PC-9 (cell line): ENCODE data around the gene UBAC1. TPM values are rescaled to one million over a fixed set of nuclear protein-coding genes. Genes with fewer than 3 reads are reported as not detected.

ENCODE experiments used
- BruUV-seq: library from RNA; stranded (reverse); fragments of 400-500 nt; replicated peaks from 2 replicates; lab custom pipeline; 2021; lab: Mats Ljungman, UMichigan
- CTCF ChIA-PET: fragments of 300-600 bp; sonication (Branson Sonifier 250); formaldehyde crosslinking; loops from one replicate; lab custom pipeline; 2022; ENCODE audit warnings: antibody characterized with exemption; lab: Charles Lee
- POLR2A ChIA-PET: fragments of 300-600 bp; sonication (Branson Sonifier 250); formaldehyde crosslinking; loops from one replicate; lab custom pipeline; 2022; ENCODE audit warnings: antibody characterized with exemption; ENCODE audit not compliant: unreplicated experiment; lab: Charles Lee
- DNase-seq, 2 experiments: peaks; one replicate each; pipeline versions ENCODE4 v3.0.0 to v3.0.0-alpha.2; 2015 to 2022; ENCODE audit warnings: mixed read lengths in 1 of 2
- H2AFZ ChIP-seq: fragments of 200-600 bp; sonication (generic); 2 replicates; pipeline ENCODE4 v1.8.1; 2017; ENCODE audit warnings: antibody characterized with exemption
- H3F3A ChIP-seq: fragments of 200-600 bp; sonication (generic); 2 replicates; pipeline ENCODE4 v1.8.1; 2017; ENCODE audit warnings: antibody characterized with exemption, mild to moderate bottlenecking, low read depth; ENCODE audit not compliant: insufficient read depth
- H3K27ac ChIP-seq: fragments of 200-600 bp; sonication (generic); 2 replicates; pipeline ENCODE4 v1.6.1; 2016; ENCODE audit warnings: mixed run types
- H3K27me3 ChIP-seq: fragments of 200-600 bp; sonication (generic); 2 replicates; pipeline ENCODE4 v1.6.1; 2016; ENCODE audit warnings: low read depth, mixed run types; ENCODE audit not compliant: insufficient read depth
- H3K36me3 ChIP-seq: fragments of 200-600 bp; sonication (generic); 2 replicates; pipeline ENCODE4 v1.6.1; 2016; ENCODE audit warnings: low read depth, mixed run types
- H3K4me1 ChIP-seq: fragments of 200-600 bp; sonication (generic); replicated peaks from 2 replicates; pipeline ENCODE4 v1.6.1; 2016; ENCODE audit warnings: mixed run types; ENCODE audit not compliant: insufficient read depth
- H3K4me2 ChIP-seq: fragments of 200-600 bp; sonication (generic); 2 replicates; pipeline ENCODE4 v1.6.1; 2017; ENCODE audit warnings: mixed run types
- H3K4me3 ChIP-seq: fragments of 200-600 bp; sonication (generic); 2 replicates; pipeline ENCODE4 v1.6.1; 2016; ENCODE audit warnings: mixed run types
- H3K79me2 ChIP-seq: fragments of 200-600 bp; sonication (generic); 2 replicates; pipeline ENCODE4 v1.6.1; 2017; ENCODE audit warnings: low read depth, mixed run types
- H3K9me2 ChIP-seq: fragments of 200-600 bp; sonication (generic); 2 replicates; pipeline ENCODE4 v1.8.1; 2017; ENCODE audit warnings: mild to moderate bottlenecking; ENCODE audit not compliant: insufficient read depth
- H3K9me3 ChIP-seq: fragments of 200-600 bp; sonication (generic); 2 replicates; pipeline ENCODE4 v1.8.1; 2016; ENCODE audit warnings: low read depth; ENCODE audit not compliant: insufficient read depth
- H4K20me1 ChIP-seq: fragments of 200-600 bp; sonication (generic); 2 replicates; pipeline ENCODE4 v1.8.1; 2017; ENCODE audit not compliant: insufficient read depth
- CTCF ChIP-seq: fragments of 200-600 bp; sonication (generic); conservative IDR thresholded peaks from 2 replicates; pipeline ENCODE4 v1.6.1; 2017; ENCODE audit warnings: mixed run types, antibody characterized with exemption, mild to moderate bottlenecking, moderate library complexity
- EZH2 ChIP-seq: fragments of 200-600 bp; sonication (generic); IDR thresholded peaks from 2 replicates; pipeline ENCODE4 v1.8.0; 2017; ENCODE audit warnings: antibody characterized with exemption, low read depth
- intact Hi-C: fragments of 100-400 bp; cut with micrococcal nuclease; formaldehyde crosslinking; loops from one replicate; pipeline ENCODE4 v1.10.0; 2022; ENCODE audit not compliant: unreplicated experiment
- total RNA-seq: library from RNA; stranded (reverse); gene quantifications from 2 replicates; pipeline ENCODE4 v1.2.3, GENCODE V29; 2021

The UBAC1 gene
- total RNA-seq, 1 experiment from 2014 or later, result 27.6 TPM

- Histone ChIP-seq H3K79me2 (no peaks in the 10 kb centered on the region), H3K27ac (no peak overlapping the region), H3K4me3 (no peak overlapping the region), H3K36me3 (no peaks in the 10 kb centered on the region), H3K4me2 (no peak overlapping the region), H3K27me3 (no peaks in the 10 kb centered on the region), H3K9me2 (no peaks in the 10 kb centered on the region), H2AFZ (no peak overlapping the region), H3K4me1 (no peaks in the 10 kb centered on the region), H4K20me1 (no peaks in the 10 kb centered on the region), H3K9me3 (no peaks in the 10 kb centered on the region), H3F3A (no peaks in the 10 kb centered on the region)
- intact Hi-C loops, result no loop called here
- POLR2A ChIA-PET, result no interaction called here
- DNase-seq, result no peak
- TF ChIP-seq EZH2, result no peak
- no peak for TF ChIP-seq CTCF
- BruUV-seq, result no TSS peak
- CTCF ChIA-PET, result no interaction called here
Measured at GRCh38 chr9:135939351-135940265, 21.6 kb downstream of the UBAC1 start.

- POLR2A ChIA-PET, result no interaction called here
- H2AFZ ChIP-seq, result no peak overlapping the region
- CTCF ChIA-PET, result no interaction called here
- H3K4me2 ChIP-seq, result no peak overlapping the region
- no peak overlapping the region for H3K27ac ChIP-seq
- no peaks in the 10 kb centered on the region for H3K4me1 ChIP-seq
- H3K79me2 ChIP-seq, result no peaks in the 10 kb centered on the region
- TF ChIP-seq CTCF (no peak), EZH2 (no peak)
- no TSS peak for BruUV-seq
- no peak overlapping the region for H3K4me3 ChIP-seq
- H4K20me1 ChIP-seq, result no peaks in the 10 kb centered on the region
- H3F3A ChIP-seq, result no peaks in the 10 kb centered on the region
- no peaks in the 10 kb centered on the region for H3K36me3 ChIP-seq
- no peaks in the 10 kb centered on the region for H3K9me2 ChIP-seq
- H3K9me3 ChIP-seq, result no peaks in the 10 kb centered on the region
- no peak for DNase-seq
- H3K27me3 ChIP-seq, result no peaks in the 10 kb centered on the region
- intact Hi-C loops, result no loop called here
Measured at GRCh38 chr9:135937521-135938489, 23.4 kb downstream of the UBAC1 start.

DNA sequence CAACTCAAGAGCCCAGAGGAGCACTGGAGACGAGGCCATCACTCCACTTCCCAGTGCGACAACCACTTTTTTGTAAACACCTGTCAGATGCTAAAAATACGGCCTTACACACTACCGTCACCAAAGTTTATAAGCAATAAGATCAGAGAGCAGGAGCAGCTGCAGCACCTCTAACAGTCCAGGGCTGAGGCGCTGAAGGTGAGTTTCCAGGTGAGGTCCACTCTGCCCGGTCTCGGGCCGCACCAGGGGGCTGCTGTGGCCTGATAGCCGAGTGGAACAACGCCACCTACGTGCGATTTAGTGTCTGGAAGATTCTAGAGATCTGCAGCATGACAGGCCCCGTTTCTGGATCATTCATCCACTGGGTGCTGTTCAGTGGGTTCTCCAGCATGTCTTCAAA lies 28.1 kb downstream of the UBAC1 start:
- POLR2A ChIA-PET, result no interaction called here
- Histone ChIP-seq H3K36me3 (no peaks in the 10 kb centered on the region), H3K4me1 (no peaks in the 10 kb centered on the region), H3K4me2 (no peak overlapping the region), H3K27ac (no peak overlapping the region), H3F3A (no peaks in the 10 kb centered on the region), H3K27me3 (no peaks in the 10 kb centered on the region), H2AFZ (no peak overlapping the region), H3K79me2 (no peaks in the 10 kb centered on the region), H3K4me3 (no peak overlapping the region), H3K9me3 (no peaks in the 10 kb centered on the region), H3K9me2 (no peaks in the 10 kb centered on the region), H4K20me1 (no peaks in the 10 kb centered on the region)
- intact Hi-C loops, result no loop called here
- DNase-seq, result no peak
- BruUV-seq, result no TSS peak
- TF ChIP-seq EZH2 (no peak), CTCF (no peak)
- CTCF ChIA-PET, result no interaction called here
